Prostate gland (tissue), 2 donors: ENCODE measurements around the gene EGR2. TPM values are rescaled to one million over a fixed set of nuclear protein-coding genes. Genes with fewer than 3 reads are reported as not detected.
A peak's percentile ranks its signal among the peaks of the same experiment; 100 is the strongest.

ENCODE experiments used
- DNase-seq: peaks from one replicate; pipeline ENCODE4 v3.0.0-alpha.2; 2019; ENCODE audit warnings: low spot score
- H3K27ac ChIP-seq, 2 donors: fragments of 200-600 bp; sonication (generic); 2 replicates each; pipeline ENCODE4 v1.5.1; 2017 to 2019
- H3K27me3 ChIP-seq: fragments of 200-600 bp; sonication (generic); replicated peaks from 2 replicates; pipeline ENCODE4 v1.5.1; 2019; ENCODE audit not compliant: insufficient read depth
- H3K36me3 ChIP-seq, 2 donors: fragments of 200-600 bp; sonication (generic); 1 replicate in 1 of 2; 2 replicates in 1 of 2; pipeline versions ENCODE4 v1.5.1 to v1.8.1; 2017 to 2019
- H3K4me1 ChIP-seq: fragments of 200-600 bp; sonication (generic); replicated peaks from 2 replicates; pipeline ENCODE4 v1.5.1; 2019
- H3K4me3 ChIP-seq, 2 donors: fragments of 200-600 bp; sonication (generic); 2 replicates each; pipeline ENCODE4 v1.5.1; 2017 to 2019
- H3K9me3 ChIP-seq: fragments of 200-600 bp; sonication (generic); 2 replicates; pipeline ENCODE4 v1.5.1; 2017
- CTCF ChIP-seq, 4 experiments: fragments of 200-600 bp in 2 of 4; fragments of 450-650 bp in 2 of 4; sonication (generic) in 2 of 4; IDR thresholded peaks; 1 replicate in 3 of 4; 2 replicates in 1 of 4; pipeline ENCODE4 v1.5.1; 2016 to 2019; ENCODE audit warnings: antibody characterized with exemption in 4 of 4, mild to moderate bottlenecking in 2 of 4, moderate library complexity in 2 of 4
- POLR2A ChIP-seq: fragments of 450-650 bp; IDR thresholded peaks from one replicate; pipeline ENCODE4 v1.6.1; 2016; ENCODE audit warnings: antibody characterized with exemption, mild to moderate bottlenecking
- POLR2AphosphoS5 ChIP-seq: sonication (generic); formaldehyde crosslinking; IDR thresholded peaks from one replicate; pipeline ENCODE4 v1.6.1; 2017; ENCODE audit warnings: antibody characterized with exemption
- WGBS: methylation state at CpG from one replicate; pipeline ENCODE4 v1.1.5; 2018; 5-methylcytosine and 5-hydroxymethylcytosine counted together
- intact Hi-C: fragments of 100-400 bp; cut with DNase I; formaldehyde crosslinking; loops from one replicate; pipeline ENCODE4 v1.14.2; 2022
- total RNA-seq, 2 donors: library from RNA; depleted of rRNA; stranded (reverse); fragments of >200 nt; gene quantifications; one replicate each; pipeline ENCODE4 v1.1.0, GENCODE V29; 2016

EGR2 gene
- total RNA-seq, 2 donors from 2014 or later: 2.5 to 4.6 TPM

GRCh38 chr10:62820586-62820985 is 4.4 kb upstream of the EGR2 start:
- Histone ChIP-seq H3K4me3 (no peak overlapping the region), H3K27me3 (no peaks in the 10 kb centered on the region), H3K36me3 (no peaks in the 10 kb centered on the region), H3K9me3 (no peaks in the 10 kb centered on the region), H3K4me1 (peaks cover 6% of the 10 kb centered on the region), H3K27ac (no peak overlapping the region)
- no peak for DNase-seq
- WGBS: 77% methylated on average over 5 of the region's 5 CpGs
- TF ChIP-seq POLR2A: no peak
- no peak for TF ChIP-seq POLR2AphosphoS5
- TF ChIP-seq CTCF (IDR thresholded peaks at IDR 0.05): no peak
- intact Hi-C loops: no loop called here

- DNase-seq: no peak
- no peak for TF ChIP-seq POLR2AphosphoS5
- TF ChIP-seq POLR2A: no peak
- no peak for TF ChIP-seq CTCF (IDR thresholded peaks at IDR 0.05)
- Histone ChIP-seq H3K9me3 (no peaks in the 10 kb centered on the region), H3K27ac (no peak overlapping the region), H3K4me3 (peak overlapping the region in 1 of 2 donors; percentile 67), H3K4me1 (peaks cover 6% of the 10 kb centered on the region), H3K36me3 (no peaks in the 10 kb centered on the region), H3K27me3 (peaks cover 7% of the 10 kb centered on the region)
- intact Hi-C loops: loop anchor here (5.0 kb wide), 3 partner anchors 227 to 382 kb away; no protein-coding TSS in a partner anchor
- WGBS: 24% methylated on average over 19 of the region's 19 CpGs
Observed at GRCh38 chr10:62819141-62819920, 3.2 kb upstream of the EGR2 start.

- Histone ChIP-seq H3K4me3 (peak overlapping the region in 1 of 2 donors; percentile 67), H3K36me3 (no peaks in the 10 kb centered on the region), H3K27me3 (peaks cover 9% of the 10 kb centered on the region), H3K9me3 (no peaks in the 10 kb centered on the region), H3K27ac (no peak overlapping the region), H3K4me1 (peaks cover 6% of the 10 kb centered on the region)
- peak in 1 of 4 experiments; percentile 12 for TF ChIP-seq CTCF (IDR thresholded peaks at IDR 0.05)
- TF ChIP-seq POLR2A: no peak
- intact Hi-C loops: loop anchor here (5.0 kb wide), 3 partner anchors 226 to 381 kb away; no protein-coding TSS in a partner anchor
- 4% methylated on average over 41 of the region's 65 CpGs for WGBS
- no peak for DNase-seq
Observed at GRCh38 chr10:62818426-62819011, 2.4 kb upstream of the EGR2 start.

- Histone ChIP-seq H3K4me1 (peaks cover 6% of the 10 kb centered on the region), H3K27ac (peak overlapping the region; percentile 83 to 85), H3K4me3 (peak overlapping the region; percentile 67 to 80), H3K9me3 (no peaks in the 10 kb centered on the region), H3K27me3 (peaks cover 9% of the 10 kb centered on the region), H3K36me3 (no peaks in the 10 kb centered on the region)
- peak; percentile 54 for DNase-seq
- WGBS: under 1% methylated on average over 49 of the region's 51 CpGs
- intact Hi-C loops: loop anchor here (5.0 kb wide), 3 partner anchors 226 to 381 kb away; no protein-coding TSS in a partner anchor
- TF ChIP-seq CTCF (IDR thresholded peaks at IDR 0.05): peak; percentile 70 to 88 (median 82)
- no peak for TF ChIP-seq POLR2A
- peak; percentile 19 for TF ChIP-seq POLR2AphosphoS5
Observed at GRCh38 chr10:62817766-62818425, 1.7 kb upstream of the EGR2 start.
